ENCODE measurements around the gene DIP2C. TPM values are rescaled to one million over a fixed set of nuclear protein-coding genes. Genes with fewer than 3 reads are reported as not detected.

Gene DIP2C
- total RNA-seq, 4 donors from 2014 or later, result 2.4 to 14.9 (median 6.1) TPM

GRCh38 chr10:383519-383918 is 305.9 kb downstream of the DIP2C start:
- no peak for TF ChIP-seq CTCF (IDR thresholded peaks at IDR 0.05)
- Histone ChIP-seq H3K4me1 (no peaks in the 10 kb centered on the region), H3K4me3 (no peak overlapping the region), H3K27me3 (no peaks in the 10 kb centered on the region), H3K36me3 (peaks cover 0 to 96% (median 0%) of the 10 kb centered on the region in 3 donors), H3K27ac (no peak overlapping the region), H3K9me3 (no peaks in the 10 kb centered on the region)
- WGBS, 2 donors, result 88 to 91% methylated on average over 6 of the region's 6 CpGs
- DNase-seq, result no peak
- intact Hi-C loops (cut with DNase I), result no loop called here

DNA sequence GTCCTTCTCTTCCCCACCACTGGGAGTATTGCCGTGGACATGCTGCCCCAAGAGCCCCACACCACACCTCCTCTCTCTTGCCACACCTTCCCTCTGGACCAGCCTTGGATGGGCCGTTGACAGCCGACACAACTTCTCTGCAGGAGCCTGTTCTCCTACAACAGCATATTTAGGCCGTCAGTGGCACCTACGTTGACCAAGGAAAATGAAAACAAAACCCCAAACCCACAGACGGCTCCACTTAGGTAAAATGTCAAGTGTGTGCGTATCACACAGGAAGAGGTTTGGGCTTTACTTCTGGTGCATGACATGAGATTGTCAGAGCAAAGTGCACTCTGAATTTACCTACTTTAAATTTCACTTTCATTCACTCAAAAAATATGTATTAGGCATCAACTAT is 307.7 kb downstream of the DIP2C start:
- Histone ChIP-seq H3K27ac (no peak overlapping the region), H3K36me3 (peaks cover 0 to 79% (median 0%) of the 10 kb centered on the region in 3 donors), H3K4me1 (no peaks in the 10 kb centered on the region), H3K9me3 (no peaks in the 10 kb centered on the region), H3K27me3 (no peaks in the 10 kb centered on the region), H3K4me3 (no peak overlapping the region)
- intact Hi-C loops (cut with DNase I), result no loop called here
- TF ChIP-seq POLR2A (IDR thresholded peaks at IDR 0.05) (no peak), CTCF (IDR thresholded peaks at IDR 0.05) (no peak)
- 66 to 87% methylated on average over 7 of the region's 7 CpGs for WGBS, 2 donors
- no peak for DNase-seq

GRCh38 chr10:381346-381745 is 308.1 kb downstream of the DIP2C start:
- 88 to 91% methylated on average over 4 to 9 of the region's 10 CpGs for WGBS, 2 donors
- Histone ChIP-seq H3K27ac (no peak overlapping the region), H3K4me3 (no peak overlapping the region), H3K36me3 (peaks cover 0 to 78% (median 0%) of the 10 kb centered on the region in 3 donors), H3K4me1 (no peaks in the 10 kb centered on the region), H3K9me3 (no peaks in the 10 kb centered on the region), H3K27me3 (no peaks in the 10 kb centered on the region)
- no peak for TF ChIP-seq CTCF (IDR thresholded peaks at IDR 0.05)
- TF ChIP-seq POLR2A (IDR thresholded peaks at IDR 0.05), result no peak
- no peak for DNase-seq
- intact Hi-C loops (cut with DNase I), result no loop called here

GRCh38 chr10:380313-380940 is 309.0 kb downstream of the DIP2C start:
- H3K27ac ChIP-seq, result no peak overlapping the region
- 80 to 85% methylated on average over 17 of the region's 17 CpGs for WGBS, 2 donors
- H3K27me3 ChIP-seq, result no peaks in the 10 kb centered on the region
- TF ChIP-seq CTCF (IDR thresholded peaks at IDR 0.05) (no peak), POLR2A (IDR thresholded peaks at IDR 0.05) (no peak)
- no peak overlapping the region for H3K4me3 ChIP-seq
- DNase-seq, result no peak
- intact Hi-C loops (cut with DNase I), result no loop called here
- H3K36me3 ChIP-seq, result peaks cover 0 to 78% (median 0%) of the 10 kb centered on the region in 3 donors
- no peaks in the 10 kb centered on the region for H3K9me3 ChIP-seq
- H3K4me1 ChIP-seq, result no peaks in the 10 kb centered on the region

DNA sequence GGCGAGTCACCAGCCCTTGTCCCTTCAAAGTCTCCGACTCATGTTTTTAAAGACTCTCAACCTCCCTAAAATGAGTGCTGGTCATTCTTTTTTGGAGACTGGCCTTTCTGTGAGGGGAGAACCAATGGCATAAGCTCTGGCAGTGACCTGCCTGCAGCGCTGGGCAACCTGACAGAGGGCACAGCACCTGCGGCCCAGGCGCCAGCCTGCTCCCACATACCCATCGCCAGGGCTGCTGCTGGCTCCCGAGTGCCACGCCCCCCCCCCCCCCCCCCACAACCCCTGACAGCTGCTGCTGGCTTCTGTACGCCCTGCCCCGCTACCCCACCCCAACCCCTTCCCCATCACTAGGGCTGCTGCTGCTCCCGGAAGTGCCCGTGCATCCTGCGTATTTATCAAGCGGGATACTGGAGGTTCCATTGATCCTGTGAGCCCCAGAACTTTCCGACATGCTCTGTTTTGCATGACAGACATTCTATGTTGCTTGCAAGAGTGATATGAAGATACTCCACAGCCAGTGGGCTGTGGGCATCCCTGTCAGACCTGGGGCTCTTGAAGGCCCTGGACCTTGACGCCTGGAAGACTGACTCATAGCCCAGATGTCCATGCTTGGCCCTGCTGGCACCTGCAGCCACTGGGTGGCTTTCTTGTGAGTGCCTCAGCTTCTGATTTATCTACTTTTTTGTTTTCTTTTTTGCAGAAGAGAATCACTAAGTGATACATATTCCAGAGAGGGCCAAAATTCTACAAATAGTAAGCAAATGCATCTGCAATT is 310.4 kb downstream of the DIP2C start:
- Histone ChIP-seq H3K4me1 (no peaks in the 10 kb centered on the region), H3K36me3 (peaks cover 0 to 77% (median 0%) of the 10 kb centered on the region in 3 donors), H3K9me3 (no peaks in the 10 kb centered on the region), H3K27ac (no peak overlapping the region), H3K4me3 (no peak overlapping the region), H3K27me3 (no peaks in the 10 kb centered on the region)
- intact Hi-C loops (cut with DNase I), result no loop called here
- DNase-seq, result no peak
- 85 to 91% methylated on average over 5 to 7 of the region's 16 CpGs for WGBS, 2 donors
- TF ChIP-seq CTCF (IDR thresholded peaks at IDR 0.05) (no peak), POLR2A (IDR thresholded peaks at IDR 0.05) (no peak)
